GM19238 (cell line): Measurements from ENCODE around the gene EIF4E.
A peak's percentile ranks its signal among the peaks of the same experiment; 100 is the strongest.
"Not testable (repeated sequence)": the region's sequence is repeated elsewhere in the genome, so short reads cannot be mapped to it uniquely, and the experiment has no call there.

Experiments
- DNase-seq: peaks from one replicate; pipeline ENCODE4 v3.0.0; 2011; ENCODE audit warnings: low spot score; ENCODE audit not compliant: insufficient read length

Gene EIF4E, protein sequence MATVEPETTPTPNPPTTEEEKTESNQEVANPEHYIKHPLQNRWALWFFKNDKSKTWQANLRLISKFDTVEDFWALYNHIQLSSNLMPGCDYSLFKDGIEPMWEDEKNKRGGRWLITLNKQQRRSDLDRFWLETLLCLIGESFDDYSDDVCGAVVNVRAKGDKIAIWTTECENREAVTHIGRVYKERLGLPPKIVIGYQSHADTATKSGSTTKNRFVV

DNA sequence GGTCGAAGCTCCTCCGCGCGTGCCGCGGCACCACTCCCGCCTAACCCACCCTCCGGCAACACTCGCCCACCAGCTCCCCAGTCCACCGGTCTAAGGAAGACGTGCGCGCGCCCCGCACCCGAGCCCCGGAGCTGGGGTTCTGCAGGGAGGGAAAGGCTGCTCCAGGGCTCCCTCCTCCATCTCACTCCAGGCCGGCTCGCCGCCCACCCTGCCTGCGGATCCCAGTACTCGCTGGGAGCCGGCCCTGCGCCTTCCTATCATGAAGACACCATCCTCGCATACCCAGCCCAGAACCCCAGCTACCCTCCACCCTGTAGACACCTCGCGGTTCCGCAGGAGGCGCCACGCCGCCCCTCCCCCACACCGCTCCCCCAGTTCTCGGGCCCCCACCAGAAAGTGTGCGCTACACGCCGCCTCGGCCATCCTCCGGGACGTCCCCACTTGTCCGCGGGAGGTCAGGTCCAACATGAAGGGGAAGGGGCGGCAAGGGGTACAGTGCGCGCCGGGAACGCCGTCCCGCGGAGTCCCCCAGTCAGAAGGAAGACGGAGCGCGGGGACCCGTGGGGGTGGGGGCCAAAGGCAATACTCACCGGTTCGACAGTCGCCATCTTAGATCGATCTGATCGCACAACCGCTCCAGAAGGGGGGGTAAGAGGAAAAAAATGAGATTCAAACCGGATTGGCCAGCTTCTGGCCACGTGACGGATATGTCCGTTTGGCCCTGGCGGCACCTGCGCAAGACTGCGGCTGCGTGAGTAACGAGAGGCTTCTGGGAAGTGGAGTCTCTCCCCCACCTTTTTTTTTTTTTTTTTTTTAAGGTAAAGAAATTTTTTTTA is at the start of gene EIF4E:
EIF4E (minus strand) TSS at position 629 of the 836 bp plus-strand sequence; CDS start at position 608, 21 bp downstream.
- DNase-seq, result peak; percentile 69

DNA sequence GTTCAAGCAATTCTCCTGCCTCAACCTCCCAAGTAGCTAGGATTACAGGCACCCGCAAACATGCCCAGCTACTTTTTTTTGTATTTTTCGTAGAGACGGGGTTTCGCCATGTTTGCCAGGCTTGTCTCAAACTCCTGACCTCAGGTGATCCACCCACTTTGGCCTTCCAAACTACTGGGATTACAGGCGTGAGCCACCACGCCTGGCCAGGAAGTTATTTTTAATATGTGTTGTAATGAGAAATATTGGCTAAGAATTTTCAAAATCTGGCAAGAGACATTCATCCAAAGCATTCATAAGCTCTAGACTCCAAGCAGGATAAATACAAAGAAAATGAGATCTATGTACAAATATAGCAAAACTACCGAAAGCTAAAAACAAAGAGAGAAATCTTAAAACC is 48.6 kb upstream of the EIF4E start:
- no peak for DNase-seq

DNA sequence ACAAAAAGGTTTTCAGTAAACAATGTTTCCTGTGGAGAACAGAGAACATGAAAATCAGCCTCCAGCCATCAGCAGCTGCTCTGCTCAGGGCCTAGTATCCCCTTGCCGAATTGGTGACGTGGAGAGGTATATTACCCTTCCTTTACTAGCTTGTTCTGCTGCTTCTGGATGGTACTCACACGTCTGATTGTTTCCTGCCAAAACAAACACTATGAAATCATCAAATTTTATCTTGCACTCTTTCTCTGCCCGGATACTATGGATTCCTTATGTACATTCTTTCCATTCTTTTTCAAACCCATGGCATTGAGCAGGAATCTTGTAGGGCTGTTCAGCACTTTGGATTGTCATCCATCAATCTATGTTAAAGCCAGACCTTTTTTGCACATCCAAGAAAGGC is 47.8 kb upstream of the EIF4E start:
- no peak for DNase-seq

DNA sequence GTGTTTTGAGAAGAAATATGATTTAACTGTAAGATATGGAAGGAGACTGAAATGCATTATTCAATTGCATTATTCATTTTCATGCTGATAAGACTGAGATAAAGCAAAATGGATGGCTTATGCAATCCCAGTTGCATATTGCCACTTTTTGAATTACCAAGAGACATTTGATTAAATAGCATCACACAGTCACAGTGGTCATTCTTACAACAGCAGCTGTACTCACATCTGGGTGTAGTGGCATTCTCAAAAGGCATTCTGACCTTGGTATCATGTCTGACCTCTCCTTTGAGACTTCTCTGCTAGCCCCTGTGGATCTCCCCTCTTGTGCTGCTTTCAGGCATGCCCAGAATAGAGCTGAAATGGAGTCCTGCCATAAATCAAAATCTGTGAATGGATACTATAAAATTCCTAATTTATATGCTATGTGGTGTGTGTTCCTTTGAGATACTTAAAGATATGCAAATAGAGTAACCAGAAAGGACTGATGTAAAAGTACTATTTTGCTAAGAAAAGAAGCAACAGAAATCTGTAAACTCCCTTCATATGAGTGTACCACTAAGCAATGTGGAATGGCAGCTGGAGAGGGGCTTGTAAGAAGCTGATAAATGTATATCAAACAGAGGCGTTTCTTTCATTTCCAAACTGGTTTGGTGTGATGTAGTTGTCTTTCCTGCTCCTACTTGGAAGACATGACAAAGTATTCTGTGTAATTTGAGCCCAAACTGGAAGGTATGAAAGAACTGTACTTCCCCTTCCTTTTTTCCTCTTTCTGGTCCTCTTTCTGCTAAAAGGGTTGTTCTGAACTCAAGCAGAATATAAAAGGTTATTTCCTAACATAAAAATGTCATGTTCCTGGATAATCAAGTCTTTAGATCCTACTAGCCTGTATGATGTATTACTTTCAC is 41.2 kb upstream of the EIF4E start:
- DNase-seq, result no peak

DNA sequence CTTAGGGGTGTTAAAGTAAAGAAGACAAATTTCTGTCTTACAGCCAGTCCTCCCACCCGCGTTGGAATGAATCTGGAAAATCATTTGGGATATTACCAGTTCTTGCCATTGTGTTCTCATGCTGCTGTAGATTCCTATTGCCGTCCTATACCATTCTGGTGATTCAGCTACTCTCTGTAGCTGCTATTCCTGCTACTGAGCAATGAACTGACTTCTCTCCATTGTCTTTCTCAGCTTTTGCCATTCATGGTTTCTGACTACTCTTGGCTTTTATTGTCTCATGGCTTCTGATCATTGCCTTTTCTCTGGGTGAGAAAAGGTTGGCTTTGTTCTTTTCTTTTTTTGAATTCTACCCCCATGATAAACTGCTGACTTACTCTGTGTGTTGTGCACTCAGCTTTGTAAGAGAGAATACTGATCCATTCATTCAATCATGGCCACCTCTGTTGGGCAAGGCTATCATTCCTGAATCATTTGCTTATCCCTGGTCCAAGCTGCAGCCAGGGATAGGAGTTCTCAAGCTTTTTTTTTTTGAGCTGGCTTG is 38.9 kb upstream of the EIF4E start:
- no peak for DNase-seq

DNA sequence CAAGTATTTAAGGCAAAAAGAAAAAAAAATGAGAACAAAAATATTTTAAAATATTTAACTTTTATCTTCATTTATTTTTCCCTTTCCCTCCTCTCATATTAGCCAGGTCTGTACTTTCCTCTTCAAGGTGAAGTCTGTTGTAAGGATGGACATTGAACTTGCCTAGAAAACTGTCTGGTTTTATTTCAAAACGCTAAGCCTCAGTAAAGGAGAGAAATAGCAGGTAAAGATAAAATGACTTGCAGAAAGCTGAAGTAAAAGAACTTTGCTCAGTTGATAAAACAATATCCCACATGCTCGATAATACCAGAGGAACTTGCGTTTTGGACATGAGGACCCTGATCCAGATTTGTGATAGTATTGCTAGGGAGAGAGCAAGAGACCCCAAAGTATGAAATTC is 38.0 kb upstream of the EIF4E start:
- no peak for DNase-seq

DNA sequence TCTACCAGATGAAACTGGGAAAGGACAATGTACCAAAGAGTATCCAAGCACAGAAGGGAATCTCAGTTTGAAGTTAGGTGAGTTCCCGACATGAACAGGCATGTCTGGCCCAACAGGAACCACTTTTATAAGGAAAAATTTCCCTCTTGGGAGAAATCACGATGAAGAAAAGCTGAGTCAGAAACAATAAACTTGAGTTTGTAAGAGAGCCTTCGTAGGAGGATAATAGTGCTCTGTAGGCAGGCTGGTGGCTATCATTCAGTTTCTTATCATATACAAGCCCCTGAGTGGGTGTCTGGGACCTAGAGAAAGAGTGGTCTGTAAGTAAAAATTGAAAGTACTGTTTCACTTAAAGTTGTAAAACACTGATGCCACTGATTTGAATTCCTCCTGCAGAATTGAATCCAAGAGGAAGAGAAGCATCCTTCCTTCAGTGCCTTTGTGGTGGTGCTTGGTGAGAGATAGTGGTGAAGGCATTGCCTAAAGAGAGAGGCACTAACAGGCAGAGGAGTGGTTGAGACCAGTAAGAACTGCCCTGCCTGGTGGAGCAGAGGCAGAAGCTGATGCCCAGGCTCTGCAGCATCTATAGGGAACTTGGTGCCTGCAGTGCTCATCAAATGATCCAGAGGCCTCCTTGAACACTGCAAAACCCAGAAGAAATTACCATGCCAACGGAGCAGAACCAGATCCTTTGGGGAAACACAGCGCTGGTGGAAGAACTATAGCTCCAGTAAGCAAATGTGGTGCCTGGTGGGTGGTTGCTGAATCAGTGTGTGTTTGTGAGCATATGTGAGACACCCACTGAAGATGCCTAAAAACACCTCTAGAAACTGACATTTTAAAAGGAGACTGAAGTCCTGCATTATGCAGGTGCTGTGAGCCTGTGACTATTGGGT is 34.9 kb upstream of the EIF4E start:
- no peak for DNase-seq

DNA sequence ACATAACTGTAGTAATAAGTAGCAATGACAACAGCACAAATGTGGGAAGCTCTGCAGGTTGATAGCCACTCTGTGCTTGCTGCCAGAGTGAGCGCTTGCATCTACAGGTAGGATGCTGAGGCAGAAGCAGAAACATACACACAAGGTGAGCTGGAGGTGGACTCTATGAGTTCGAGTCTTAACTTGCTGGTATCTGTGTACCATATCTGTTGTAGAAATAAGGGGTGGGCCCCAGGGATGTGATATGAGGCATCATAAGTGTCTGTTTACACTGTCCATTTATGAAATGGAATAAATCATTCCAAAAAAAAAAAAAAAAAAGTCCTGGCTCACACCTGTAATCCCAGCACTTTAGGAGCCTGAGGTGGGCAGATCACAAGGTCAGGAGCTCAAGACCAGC is 32.8 kb upstream of the EIF4E start:
- no peak for DNase-seq

DNA sequence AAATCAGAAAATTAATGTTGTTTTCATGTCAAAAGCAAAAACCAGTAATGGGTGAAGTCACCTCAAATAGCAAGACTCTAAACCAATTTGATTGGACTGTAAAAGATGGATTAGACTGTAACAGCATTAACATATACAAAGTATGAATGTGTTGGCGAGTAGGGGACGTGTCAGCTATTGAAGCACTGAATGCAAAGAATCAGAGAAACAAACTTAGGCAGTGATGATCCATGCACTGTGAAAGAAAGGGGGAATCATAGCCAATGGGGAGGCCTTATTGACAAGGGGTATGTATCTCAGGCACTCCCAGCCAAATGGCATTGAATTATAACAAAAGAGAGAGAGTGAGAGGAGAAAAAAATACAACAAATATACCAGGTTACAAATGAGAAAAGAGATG is 30.5 kb upstream of the EIF4E start:
- no peak for DNase-seq

DNA sequence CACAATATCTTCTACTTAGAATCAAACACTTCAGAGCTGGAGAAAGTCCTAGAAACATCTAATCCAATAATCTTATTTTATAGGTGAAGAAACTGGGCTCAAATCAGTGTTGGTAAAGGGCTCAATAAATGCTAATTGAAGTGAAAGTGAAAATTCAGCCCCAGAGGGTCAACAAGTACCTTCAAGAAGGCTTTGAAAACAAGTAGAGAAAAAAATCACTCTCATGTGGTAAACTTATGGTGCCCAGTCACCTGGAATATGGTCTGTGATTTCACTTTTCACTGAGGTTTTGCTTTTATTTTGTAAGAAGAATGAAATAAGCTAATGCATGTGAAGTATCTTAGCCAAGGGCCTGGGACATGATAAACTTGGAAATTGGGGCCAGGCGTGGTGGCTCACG is 29.1 kb upstream of the EIF4E start:
- DNase-seq, result no peak

DNA sequence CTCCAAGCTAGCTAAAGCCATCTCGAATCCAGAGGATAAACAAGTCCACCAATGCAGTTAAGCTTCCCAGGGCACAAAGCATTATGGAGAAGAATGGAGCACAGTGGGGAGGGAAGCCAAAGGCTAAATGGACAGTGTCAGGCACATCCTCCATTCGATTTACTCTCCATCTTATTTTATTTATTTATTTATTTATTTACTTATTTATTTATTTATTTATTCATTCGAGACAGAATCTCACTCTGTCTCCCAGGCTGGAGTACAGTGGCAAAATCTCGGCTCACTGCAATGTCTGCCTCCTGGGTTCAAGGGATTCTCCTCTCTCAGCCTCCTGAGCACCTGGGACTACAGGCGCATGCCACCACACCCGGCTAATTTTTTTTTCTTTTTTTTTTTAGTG is 26.3 kb upstream of the EIF4E start:
- DNase-seq, result no peak

DNA sequence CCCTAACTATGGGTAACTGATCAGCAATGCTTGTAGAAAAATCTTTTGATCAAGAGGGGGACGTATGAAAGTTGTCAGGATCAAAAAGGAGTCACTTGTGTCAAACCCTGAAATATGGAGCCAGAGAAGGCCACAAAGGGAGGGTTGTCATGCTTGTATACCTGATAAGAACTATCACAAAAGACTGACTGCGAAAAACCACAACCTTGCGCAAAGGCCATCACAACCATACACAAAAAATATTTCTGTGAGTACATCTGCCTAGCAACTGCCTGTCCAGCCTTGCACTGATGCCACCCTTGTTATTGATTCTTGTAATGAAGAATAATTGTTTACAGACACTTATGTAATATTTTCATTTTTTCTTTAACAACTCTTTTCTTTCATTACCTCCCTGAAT is 22.8 kb upstream of the EIF4E start:
- DNase-seq, result no peak

DNA sequence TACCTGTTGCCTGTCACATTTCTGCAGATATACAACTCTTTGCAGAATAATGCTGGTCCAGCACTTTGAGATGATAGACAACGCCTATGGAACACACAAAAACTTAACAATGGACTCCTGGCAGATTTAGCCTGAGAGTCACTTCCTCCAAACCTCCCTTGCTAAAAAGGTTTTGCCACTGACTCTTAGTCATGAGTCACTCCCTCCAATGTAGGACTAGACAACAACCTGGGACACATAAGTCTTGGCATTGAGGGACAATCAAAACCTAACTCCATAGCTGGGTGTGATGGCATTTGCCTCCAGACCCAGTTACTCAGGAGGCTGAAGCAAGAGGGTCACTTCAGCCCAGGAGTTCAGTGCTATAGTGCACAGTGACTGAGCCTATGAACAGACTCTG is 22.0 kb upstream of the EIF4E start:
- DNase-seq, result no peak

DNA sequence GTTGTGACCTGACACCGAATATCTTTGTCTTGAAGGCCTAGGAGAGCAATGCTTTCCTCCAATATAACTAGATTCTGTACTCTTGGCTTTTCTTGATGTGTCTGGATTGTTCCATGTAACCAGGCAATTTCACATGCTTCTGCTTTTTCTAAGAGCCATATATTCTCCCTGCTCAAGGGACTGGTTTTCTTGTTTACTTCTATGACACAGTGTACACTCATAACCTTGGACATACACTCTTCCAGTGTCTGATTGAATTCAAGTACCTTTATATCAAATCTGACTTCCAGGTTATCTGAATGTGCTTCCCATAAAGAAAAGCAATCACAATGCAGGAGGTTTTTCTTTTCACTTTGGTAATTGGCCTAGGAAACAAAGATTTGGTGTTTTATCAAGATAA is 17.4 kb upstream of the EIF4E start:
- DNase-seq, result no peak

DNA sequence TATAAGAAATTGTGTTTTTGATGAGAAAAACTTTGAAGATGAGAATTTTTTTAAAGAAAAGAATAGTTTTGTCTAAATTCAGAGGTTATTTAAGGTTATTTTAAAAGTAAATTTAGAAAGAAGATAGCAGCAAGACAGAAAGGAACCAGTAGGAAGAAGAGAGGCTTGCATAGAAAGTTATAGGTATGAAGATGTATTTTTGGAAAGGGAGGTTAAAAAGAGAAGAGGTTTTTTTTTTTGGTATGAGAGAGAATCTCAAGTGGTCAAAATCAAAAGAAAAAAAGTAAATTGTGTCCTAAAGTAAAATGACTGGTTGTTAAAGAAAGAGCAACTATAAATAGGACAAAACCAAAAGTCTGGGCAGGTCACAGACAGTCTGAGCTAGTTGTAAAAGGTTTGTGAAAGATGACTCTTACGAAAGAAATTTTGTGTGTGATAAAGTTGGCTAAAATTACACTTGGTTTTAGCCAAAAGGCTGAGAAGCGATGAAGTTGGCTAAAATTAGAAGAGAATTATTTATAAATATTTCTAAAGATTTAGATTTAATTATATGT is 16.4 kb upstream of the EIF4E start:
- no peak for DNase-seq

DNA sequence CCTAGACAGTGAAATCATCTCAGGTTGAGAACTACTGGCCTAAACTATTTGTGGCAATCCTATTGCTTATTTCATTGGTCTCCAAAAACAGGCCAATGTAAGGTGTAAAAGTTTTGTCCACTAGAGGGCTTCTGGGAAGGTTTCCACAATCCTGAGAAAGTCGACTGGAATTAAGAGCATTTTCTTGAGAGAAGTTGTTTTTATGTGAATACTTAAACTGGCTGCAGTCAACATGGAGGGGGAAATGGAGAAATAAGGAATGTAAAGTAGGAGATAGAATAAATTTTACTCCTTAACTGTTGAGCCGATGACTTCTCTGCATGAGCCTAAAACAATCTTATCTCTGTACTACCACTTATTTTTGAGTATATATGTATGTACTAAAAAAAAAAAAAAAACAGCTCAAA is 11.0 kb upstream of the EIF4E start:
- no peak for DNase-seq

DNA sequence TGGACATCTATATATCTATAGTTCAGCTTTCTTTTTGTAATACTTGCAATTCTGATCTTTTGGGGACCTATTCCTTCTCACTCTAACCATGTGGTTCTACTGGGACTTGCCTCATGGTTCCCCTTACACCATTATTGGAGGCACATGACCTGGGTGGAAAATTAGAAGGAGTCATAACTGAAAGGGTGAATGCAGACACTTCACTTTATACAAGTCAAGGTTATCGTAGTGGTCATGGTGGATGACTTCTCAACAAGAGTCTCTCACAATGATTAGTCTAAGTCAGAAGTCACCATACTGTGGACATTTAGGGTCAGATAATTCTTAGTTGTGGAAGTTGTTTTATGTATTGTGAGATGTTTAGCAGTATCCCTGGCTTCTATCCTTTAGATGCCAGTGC is 10.5 kb upstream of the EIF4E start:
- no peak for DNase-seq

DNA sequence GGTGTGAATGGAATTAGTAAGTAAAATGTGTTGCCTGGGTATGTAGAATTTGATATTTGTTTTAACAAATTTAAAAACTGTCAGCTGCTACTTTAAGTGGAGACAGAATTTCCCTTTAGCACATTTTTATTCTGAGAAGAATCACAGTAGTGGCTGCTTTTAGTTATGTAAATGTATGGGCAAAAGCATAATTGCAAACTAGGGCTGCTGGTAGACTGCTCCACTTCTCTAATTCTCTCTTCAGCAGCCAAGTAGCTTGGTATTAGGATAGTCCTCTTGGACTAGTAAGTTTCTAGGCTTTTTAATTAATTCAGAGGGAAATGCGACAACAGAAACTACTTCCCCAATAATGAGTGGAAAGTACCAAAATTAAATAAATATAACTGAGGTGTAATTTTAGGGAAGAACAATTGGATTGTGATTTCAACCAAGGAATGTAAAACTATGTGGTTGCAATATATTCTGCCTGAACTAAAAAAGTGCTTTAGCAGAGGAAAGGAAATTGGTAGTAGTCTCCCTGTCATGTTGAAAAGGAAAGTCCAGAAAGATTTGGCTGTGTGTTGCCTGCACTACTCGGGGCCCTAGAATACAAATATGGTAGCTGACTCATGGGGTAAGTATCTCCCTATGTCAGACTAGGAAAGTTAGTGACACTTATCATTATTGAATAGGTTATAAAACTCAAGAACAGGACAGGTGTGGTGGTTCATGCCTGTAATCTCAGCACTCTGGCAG is 9.2 kb upstream of the EIF4E start:
- no peak for DNase-seq

DNA sequence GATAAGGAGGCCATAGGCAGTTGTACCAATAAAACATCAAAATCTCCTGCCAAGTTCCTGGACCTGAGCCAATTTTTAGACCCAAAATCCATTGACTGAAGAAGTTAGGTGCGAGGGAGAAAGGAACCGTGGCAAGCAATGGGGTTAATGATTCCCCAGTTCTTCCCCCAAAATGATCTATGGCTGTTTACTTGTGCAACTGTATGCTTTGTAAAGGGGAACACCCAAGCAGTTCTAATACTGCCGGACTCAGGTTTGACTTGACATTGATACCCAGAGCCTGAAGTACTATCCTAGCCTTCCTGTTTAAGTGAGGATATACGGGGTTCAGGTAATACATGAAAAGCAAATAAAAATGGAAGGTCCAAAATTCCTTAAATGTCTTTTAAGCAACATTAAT is 6.7 kb upstream of the EIF4E start:
- no peak for DNase-seq

DNA sequence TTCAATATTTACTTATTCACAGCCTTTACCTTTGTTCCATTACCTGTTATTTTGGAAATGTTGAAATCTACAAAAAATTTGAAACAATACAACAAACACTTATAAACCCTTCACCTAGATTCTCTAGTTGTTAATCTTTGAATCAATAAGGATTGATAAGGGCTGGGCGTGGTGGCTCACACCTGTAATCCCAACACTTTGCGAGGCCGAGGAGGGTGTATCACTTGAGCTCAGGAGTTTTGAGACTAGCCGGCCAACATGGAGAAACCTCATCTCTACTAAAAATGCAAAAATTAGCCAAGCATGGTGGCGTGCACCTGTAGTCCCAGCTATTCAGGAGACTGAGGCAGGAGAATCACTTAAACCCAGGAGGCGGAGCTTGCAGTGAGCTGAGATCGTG is 5.9 kb upstream of the EIF4E start:
- not testable (repeated sequence) for DNase-seq
